ENCODE results near the gene DNAJC16. TPM values are rescaled to one million over a fixed set of nuclear protein-coding genes. Genes with fewer than 3 reads are reported as not detected.

The DNAJC16 gene
- total and polyA plus RNA-seq, 2 of the 13 experiments (the other 11 are each of a cell fraction or from before 2014, with no cell fraction given): 11.4 to 15.4 TPM

DNA sequence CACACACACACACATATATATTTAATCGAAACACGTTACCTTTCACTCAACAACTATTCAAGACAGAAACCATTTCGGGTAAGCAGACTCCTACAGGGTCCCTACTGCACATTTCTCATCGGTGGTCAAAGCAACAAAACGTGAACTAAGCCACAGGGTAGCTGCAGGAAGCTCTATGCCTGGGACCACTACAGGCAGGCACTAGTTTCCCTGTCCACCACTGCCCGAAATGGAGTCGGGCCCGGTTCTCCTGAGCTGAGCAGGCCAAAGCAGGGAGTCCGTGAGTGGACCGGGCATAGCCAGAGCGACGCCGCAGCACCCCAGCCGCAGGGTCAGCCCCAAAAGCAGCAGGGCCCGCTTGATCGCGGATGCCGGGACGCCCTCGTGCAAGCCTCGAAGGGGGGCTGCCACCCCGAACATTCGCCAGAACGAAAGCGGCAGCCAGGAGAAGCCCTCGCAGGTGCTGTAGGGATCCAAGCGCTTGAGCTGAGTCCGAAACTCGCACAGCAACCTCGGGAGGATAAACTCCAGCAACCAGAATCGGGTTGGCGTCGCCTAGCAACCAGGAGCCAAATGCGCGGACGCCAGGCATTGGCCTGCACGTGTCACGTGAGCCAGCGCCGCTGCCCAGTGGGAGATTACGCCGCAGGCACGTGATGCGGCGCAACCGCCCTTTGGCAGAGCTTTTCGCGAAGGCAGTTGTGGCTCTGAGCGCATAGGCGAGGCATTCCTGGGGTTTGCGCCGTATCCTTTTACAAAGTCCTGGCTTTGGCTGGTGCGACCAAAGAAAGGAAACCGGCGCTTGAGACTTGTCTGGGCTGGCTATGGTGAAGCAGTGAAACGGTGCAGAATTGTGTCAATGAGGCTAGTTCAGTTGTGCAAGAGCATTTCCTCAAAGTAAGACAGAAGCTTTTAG lies 76.7 kb downstream of the DNAJC16 start:
- no peaks in the 10 kb centered on the region for H3K79me2 ChIP-seq (ENCODE audit: insufficient read depth, low read length)
- H3K36me3 ChIP-seq (replicated peaks in 1 of 2; ENCODE audit: control insufficient read depth in 1 of 2, insufficient read depth in 2 of 2, low read length in 2 of 2): no peaks in the 10 kb centered on the region
- DNase-seq (ENCODE audit: low spot score): peak; percentile 93
- H3K4me1 ChIP-seq (ENCODE audit: insufficient read depth, low read length): peaks cover 56% of the 10 kb centered on the region
- H3K27ac ChIP-seq (ENCODE audit: extremely low read length, insufficient read depth, low read length): peak overlapping the region; percentile 69
- in situ Hi-C loops (cut with HindIII; ENCODE audit: extremely low pct_ligation_motif_present, low pct_unique_long_range_greater_than_20kb) (no loop called here), intact Hi-C loops (cut with micrococcal nuclease; ENCODE audit: unreplicated experiment) (loop anchor here (10.0 kb wide), 1 partner anchor 79 kb away; the partner anchor contains the start of genes CASP9 and DNAJC16)
- 0% methylated on average over 24 of the region's 56 CpGs for WGBS (ENCODE audit: low lambda C conversion rate)
- no peaks in the 10 kb centered on the region for H4K20me1 ChIP-seq (ENCODE audit: insufficient read depth, low read length)
- peak overlapping the region; percentile 48 for H2AFZ ChIP-seq (ENCODE audit: low read length)
- ChIA-PET POLR2A (interaction anchor here (0.7 to 7.6 kb wide), 10 partner anchors 11 to 141 kb away, joined by 3 to 188 read pairs (median 5); partner anchors contain the start of genes DDI2 and PLEKHM2), CTCF (ENCODE audit: low intra/inter-chr PET ratio, low total read pairs) (no interaction called here)
- BruUV-seq (replicated peaks): TSS peak; percentile 90
- no peaks in the 10 kb centered on the region for H3K9me3 ChIP-seq (ENCODE audit: low read length)
- H3K9ac ChIP-seq (ENCODE audit: insufficient read depth, low read depth, low read length): peak overlapping the region; percentile 75
- no peaks in the 10 kb centered on the region; a peak in 1 of 5 replicates for H3K27me3 ChIP-seq (ENCODE audit: control insufficient read depth in 1 of 2, insufficient read depth in 2 of 2, low read length in 2 of 2)
- peak; percentile 77 for FAIRE-seq
- H3K4me3 ChIP-seq (replicated peaks in 1 of 3; ENCODE audit: insufficient read depth in 1 of 3, low read depth in 2 of 3, low read length in 3 of 3): peak overlapping the region; percentile 69 to 85 (median 70)
- peak overlapping the region; percentile 95 for H3K4me2 ChIP-seq (ENCODE audit: low read depth, low read length)
- ATAC-seq: peak; percentile 91
- TF ChIP-seq ZNF180 (CRISPR knock-in tag; IDR thresholded peaks at IDR 0.05; ENCODE audit: borderline replicate concordance, low read depth) (no peak), ZMYM3 (CRISPR knock-in tag; IDR thresholded peaks at IDR 0.05) (peak; percentile 16; the same call in 1 of the 2 replicates), HMG20B (CRISPR knock-in tag; conservative IDR thresholded peaks at IDR 0.05) (no peak; the same call in 1 of the 2 replicates), MEF2D (CRISPR knock-in tag; IDR thresholded peaks at IDR 0.05) (peak; percentile 95), HOXA3 (CRISPR knock-in tag; IDR thresholded peaks at IDR 0.05) (peak; percentile 89), PCBP1 (IDR thresholded peaks at IDR 0.05; ENCODE audit: borderline replicate concordance, low read depth, low read length) (no peak), ZBTB8A (CRISPR knock-in tag; IDR thresholded peaks at IDR 0.05; ENCODE audit: borderline replicate concordance, low read depth) (no peak), KDM3A (CRISPR knock-in tag; IDR thresholded peaks at IDR 0.05; ENCODE audit: low read depth) (no peak; the same call in 1 of the 2 replicates), KDM5A (IDR thresholded peaks at IDR 0.05; ENCODE audit: borderline replicate concordance, low read length) (peak; percentile 38; the same call in 1 of the 2 replicates), NFRKB (IDR thresholded peaks at IDR 0.05) (no peak), HDAC2 (CRISPR knock-in tag; IDR thresholded peaks at IDR 0.05) (peak; percentile 41; the same call in 1 of the 2 replicates), ZNF256 (CRISPR knock-in tag; conservative IDR thresholded peaks at IDR 0.05) (0 out of 2 replicates have a peak, but pooled peaks have one; percentile 49), ZNF460 (CRISPR knock-in tag; IDR thresholded peaks at IDR 0.05; ENCODE audit: borderline replicate concordance) (no peak), RELA (CRISPR knock-in tag; IDR thresholded peaks at IDR 0.05) (no peak)
- TF ChIP-seq, protein P1, sequence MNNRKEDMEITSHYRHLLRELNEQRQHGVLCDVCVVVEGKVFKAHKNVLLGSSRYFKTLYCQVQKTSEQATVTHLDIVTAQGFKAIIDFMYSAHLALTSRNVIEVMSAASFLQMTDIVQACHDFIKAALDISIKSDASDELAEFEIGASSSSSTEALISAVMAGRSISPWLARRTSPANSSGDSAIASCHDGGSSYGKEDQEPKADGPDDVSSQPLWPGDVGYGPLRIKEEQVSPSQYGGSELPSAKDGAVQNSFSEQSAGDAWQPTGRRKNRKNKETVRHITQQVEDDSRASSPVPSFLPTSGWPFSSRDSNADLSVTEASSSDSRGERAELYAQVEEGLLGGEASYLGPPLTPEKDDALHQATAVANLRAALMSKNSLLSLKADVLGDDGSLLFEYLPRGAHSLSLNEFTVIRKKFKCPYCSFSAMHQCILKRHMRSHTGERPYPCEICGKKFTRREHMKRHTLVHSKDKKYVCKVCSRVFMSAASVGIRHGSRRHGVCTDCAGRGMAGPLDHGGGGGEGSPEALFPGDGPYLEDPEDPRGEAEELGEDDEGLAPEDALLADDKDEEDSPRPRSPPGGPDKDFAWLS (CRISPR knock-in tag; IDR thresholded peaks at IDR 0.05; ENCODE audit: borderline replicate concordance): no peak
- TF ChIP-seq, protein P2, sequence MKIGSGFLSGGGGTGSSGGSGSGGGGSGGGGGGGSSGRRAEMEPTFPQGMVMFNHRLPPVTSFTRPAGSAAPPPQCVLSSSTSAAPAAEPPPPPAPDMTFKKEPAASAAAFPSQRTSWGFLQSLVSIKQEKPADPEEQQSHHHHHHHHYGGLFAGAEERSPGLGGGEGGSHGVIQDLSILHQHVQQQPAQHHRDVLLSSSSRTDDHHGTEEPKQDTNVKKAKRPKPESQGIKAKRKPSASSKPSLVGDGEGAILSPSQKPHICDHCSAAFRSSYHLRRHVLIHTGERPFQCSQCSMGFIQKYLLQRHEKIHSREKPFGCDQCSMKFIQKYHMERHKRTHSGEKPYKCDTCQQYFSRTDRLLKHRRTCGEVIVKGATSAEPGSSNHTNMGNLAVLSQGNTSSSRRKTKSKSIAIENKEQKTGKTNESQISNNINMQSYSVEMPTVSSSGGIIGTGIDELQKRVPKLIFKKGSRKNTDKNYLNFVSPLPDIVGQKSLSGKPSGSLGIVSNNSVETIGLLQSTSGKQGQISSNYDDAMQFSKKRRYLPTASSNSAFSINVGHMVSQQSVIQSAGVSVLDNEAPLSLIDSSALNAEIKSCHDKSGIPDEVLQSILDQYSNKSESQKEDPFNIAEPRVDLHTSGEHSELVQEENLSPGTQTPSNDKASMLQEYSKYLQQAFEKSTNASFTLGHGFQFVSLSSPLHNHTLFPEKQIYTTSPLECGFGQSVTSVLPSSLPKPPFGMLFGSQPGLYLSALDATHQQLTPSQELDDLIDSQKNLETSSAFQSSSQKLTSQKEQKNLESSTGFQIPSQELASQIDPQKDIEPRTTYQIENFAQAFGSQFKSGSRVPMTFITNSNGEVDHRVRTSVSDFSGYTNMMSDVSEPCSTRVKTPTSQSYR (CRISPR knock-in tag; IDR thresholded peaks at IDR 0.05; ENCODE audit: borderline replicate concordance): peak; percentile 29; the same call in 1 of the 2 replicates
- TF ChIP-seq, protein P3, sequence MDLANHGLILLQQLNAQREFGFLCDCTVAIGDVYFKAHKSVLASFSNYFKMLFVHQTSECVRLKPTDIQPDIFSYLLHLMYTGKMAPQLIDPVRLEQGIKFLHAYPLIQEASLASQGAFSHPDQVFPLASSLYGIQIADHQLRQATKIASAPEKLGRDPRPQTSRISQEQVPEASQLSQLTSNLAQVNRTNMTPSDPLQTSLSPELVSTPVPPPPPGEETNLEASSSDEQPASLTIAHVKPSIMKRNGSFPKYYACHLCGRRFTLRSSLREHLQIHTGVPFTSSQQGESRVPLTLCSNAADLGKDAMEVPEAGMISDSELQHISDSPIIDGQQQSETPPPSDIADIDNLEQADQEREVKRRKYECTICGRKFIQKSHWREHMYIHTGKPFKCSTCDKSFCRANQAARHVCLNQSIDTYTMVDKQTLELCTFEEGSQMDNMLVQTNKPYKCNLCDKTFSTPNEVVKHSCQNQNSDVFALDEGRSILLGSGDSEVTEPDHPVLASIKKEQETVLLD (CRISPR knock-in tag; IDR thresholded peaks at IDR 0.05; ENCODE audit: low read depth): no peak

Data from HepG2 (cell line).